GM19397 (cell line): ENCODE measurements around the gene CNKSR2.

ENCODE experiments used
- ATAC-seq: cut with Tn5 transposase; IDR thresholded peaks from one replicate; pipeline ENCODE4 v1.9.1; 2021; ENCODE audit warnings: mild to moderate bottlenecking, moderate library complexity; ENCODE audit not compliant: unreplicated experiment

CNKSR2 gene

DNA sequence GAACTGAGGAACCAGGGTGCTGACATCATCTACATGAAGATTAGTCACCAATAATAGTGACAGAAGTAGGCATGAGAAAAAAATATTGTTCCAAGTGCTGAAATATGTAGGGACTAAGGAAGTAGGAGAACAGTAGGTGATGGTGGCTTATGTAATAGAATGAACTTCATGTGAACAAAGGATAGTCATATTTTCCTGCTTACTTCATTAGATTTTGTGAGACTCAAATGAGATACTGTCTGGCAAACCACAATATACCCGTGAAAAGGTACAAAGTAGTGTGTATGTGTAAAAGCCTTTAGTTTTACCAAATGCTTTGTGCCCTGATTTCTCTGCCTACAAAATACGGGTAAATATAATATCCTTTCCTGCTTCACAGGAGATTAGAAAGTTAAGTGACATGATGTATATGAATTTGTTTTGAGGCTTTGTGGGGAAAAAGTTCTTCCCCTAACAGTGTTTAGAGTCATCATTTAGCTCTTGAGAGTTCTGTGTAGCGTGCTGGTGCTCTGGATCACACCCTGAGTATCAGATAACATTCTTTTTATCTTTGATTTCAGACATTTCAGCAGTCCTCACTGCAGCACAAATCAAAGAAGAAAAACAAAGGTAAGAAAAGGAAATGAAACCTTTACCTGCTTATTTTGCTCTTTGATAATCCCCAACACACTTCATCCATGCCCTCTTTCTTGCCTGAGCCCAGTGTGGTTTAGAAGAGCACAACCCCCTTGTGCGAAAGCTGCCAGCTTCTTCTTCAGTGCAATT, 216.0 kb downstream of the CNKSR2 start:
- no peak for ATAC-seq

DNA sequence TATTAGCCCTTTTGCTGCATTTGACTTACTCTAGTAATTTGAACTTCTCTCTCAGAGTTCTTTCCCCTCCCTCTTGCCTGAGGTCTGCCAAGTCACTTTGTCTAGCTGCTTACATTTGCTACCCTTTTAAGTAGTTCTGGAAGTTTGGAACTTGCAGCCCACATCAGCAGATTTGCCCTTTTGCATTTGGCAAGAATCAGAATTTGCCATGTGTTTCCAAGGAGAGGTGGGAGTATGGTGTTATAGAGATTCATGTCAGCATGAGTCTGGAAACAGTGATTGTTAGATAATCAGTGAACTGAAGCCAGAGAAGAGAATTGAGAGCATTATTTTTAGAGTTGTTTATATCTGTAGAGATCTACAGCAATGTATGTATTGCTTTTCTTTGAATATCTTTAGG, 231.8 kb downstream of the CNKSR2 start:
- no peak for ATAC-seq

DNA sequence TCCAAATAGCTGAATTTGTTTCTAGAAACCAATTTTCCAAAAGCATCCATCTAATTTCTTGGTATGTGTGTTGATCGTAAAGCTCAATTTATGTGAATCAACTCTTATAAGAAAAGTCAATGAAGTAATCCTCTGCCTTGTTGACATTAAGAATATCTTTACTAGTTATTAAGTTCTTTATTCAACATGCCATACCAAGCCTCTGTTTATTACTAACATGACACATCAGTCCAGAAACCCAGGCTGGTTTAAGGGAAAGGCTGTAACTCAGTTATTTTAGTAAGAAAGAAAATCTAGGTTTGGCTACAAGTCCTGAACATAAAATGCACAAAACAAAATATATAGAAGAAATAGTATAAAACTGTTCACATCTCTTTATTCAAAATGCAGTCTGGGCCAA, 235.9 kb downstream of the CNKSR2 start:
- ATAC-seq, result no peak

DNA sequence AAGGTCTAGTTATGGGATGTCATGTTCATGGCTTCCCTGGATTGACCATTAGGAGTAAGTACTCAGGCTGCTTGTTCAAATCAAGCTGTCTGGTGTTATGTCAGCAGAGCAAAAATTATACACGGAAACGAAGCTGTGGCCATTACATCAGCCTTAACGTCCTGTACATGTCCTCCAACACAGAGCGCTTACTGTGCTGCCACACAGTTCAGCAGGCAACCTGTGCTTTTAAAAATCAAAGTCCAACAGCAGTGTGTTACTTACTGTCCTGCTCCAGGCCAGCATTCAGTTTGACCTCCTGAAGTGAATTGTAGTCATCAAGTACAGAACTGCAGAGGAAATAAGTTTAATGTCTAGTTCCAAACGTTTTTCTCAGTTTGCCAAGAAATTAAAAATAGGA, 237.9 kb downstream of the CNKSR2 start:
- no peak for ATAC-seq

DNA sequence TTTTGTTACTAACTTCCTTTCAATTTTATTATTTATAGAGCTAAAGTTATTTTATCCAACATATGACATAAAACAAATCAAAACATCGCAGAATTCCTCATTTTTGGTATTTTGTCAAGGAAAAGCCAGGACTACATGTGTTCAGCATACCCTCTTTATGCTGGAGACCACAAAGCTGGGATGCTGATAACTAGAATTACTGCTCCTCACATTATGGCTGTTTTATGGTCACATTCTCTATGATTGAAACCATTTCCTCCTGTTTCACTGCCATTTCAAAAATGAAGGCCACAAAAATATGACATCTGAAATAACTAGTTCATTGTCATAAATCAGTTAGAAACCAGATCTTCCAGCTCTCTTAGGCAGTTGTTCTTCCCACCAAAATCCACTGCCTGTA, 242.2 kb downstream of the CNKSR2 start:
- ATAC-seq, result no peak

DNA sequence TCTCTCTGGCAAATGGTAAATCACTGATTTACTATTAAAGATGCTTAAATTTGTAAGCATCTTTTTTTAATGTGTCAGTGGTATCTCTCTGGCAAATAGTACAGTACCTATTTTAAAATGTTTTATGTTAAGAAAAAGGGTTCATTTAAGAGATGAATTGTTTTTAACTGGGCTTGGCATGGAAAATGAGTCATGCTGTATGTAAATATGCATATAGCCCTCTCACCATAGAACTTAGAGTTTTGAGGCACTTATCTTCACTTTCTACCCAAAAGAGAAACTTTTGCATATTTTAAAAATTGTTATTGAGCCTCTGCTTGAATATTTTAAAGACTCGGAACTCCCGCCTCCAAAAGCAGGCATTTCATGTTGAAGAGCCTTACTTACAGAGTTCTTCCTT, 246.0 kb downstream of the CNKSR2 start:
- ATAC-seq, result no peak

DNA sequence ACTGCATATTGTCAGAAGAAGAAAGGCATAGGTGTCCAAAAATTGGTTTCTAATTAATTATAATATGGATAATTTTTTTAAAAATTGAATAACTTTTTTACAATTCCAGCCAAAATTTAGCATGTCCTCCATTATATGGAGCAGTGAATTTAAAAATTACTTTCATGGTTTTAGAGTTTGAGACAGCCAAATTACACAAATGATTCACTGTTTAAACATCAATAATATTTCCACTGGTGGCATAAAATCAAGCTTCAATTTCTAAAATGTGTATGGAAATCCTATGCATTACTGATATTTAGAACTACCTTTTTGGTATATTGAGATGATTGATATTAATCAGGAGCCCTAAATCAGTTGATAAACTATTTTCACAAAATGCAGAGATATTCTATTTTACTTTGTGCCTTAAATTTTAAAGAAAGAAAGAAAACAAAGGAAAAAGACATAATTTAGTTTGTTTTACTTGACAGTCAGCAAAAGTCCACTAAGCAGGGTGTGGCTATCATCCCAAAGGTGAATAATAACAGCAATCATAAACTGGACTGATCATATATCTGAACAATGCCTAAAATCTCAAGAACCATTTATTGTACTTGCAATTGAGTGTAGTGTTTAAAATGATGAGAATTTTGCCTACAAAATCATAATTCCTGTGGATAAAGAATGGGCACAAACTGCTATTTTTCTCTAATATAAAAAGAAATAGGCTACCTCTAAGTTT, 249.7 kb downstream of the CNKSR2 start:
- ATAC-seq, result no peak

DNA sequence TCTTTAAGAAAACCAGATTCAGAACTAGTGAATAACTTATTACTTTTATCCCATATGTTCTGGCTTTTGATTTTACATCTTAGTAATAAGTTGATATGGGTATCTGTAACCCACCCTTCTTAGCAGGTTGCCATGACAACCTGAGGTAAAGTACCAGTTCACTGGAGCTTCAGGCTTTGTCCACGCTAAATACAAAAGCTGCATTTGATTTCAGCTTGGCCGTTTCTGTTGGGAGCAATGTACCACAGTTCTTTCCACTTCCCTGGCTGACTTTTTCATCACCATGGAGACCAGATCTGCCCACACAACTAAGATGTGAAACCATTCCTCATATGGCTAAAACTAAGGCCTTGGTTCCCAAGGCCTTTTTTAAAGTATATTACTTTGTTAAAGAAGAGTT, 257.8 kb downstream of the CNKSR2 start:
- no peak for ATAC-seq

DNA sequence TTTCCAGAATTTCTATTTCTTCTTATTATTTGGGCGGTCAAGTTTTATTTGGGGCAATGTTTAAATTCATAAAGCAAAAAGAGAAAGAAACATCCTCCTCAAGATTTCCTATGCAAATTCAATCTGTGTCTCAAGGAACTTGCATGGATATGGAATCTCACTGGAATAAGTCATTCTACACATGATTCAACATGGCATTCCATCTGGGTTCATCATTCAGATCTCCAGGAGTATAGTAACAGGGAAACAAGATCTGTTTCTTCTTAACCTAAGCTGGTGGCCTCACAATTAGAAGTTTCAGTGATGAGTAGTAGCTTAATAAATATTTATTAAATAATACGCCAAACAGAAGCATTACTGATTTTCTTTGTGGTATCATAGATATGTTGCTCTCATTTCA, 264.1 kb downstream of the CNKSR2 start:
- no peak for ATAC-seq

DNA sequence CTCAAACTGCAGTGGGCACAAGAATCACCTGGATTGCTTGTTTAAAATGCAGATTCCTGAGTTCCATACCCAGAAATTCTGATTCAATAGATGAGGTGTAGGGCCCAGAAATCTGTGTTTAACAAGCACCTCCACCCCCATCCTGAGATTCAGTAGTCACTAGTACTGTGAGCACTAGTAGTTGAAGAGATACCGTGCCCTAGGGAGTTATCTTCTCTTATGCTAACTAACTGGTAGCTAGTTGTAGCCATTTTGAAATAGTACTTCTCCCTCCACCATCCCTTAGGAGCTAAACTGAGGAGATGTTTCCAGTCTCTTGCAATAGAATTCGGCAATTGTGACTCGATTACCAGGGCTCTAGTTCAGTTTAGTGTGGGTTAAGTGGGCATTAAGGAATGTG, 265.6 kb downstream of the CNKSR2 start:
- no peak for ATAC-seq

DNA sequence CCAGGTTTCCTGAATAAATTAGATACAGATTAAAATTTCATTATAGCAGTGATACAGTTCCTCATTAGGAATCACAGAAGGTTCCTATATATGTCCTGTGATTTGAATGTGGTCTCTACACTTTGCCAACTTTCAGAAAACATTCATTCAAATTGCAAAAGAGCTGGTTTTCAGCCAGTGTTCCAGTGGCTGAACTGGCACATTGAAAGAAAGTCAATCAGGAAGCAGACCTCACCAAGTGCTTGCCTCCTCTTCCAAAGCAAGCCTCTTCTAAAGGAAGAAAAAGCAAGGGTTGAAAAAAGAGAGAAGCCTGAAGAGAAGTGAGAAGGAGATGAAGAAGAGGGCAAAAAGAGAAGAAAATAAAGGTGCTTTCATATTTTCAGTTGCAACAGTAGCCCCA, 271.2 kb downstream of the CNKSR2 start:
- ATAC-seq, result no peak

DNA sequence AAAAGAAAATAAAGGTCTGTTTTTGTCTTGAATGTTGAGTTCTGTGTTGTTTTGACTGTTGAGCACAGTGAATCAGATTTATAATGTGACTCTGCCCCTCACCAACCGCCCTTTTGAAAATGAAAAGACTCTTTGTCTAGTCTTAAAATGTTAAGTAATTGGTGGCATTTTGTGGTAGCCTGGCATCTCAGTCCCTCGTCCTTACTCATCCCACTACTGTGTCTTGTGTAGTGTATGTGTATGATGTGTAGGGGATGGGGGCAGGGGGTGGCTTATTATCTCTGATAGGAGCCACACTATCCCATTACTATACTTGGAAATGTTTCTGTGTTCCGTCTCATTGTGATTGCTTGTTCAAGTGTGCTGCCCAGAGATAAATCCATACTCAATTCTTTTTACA, 271.7 kb downstream of the CNKSR2 start:
- ATAC-seq, result no peak

DNA sequence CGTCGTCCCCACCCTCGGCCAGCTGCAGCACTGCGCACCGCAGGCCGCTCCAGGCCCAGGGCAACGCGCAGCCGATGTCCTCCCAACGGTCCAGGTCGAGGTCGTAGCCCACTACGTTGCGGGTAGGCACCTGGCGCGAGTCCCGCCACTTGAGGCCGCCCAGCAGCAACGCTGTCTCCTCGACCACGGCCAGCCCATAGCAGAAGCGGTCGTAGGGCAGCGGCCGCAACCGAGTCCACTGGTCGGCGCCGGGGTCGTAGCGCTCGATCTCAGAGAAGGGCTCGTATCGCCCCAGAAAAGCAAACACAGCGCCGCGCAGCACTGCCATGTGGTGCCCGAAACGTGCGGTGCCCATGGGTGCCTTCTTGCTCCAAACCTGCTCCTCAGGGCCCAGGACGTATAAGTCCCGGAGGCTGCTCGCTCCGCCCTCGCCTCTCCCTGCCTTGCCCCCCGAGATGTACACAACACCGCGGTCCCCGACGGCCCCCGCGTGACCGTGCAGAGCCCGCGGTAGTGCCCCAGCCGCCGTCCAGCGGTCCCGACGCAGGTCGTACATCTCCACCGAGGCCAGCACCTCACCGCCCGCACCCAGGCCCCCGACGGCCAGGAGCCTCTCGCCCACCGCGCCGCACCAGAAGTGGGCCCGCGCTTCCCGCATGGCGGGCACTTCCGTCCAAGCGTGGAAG, 281.8 kb downstream of the CNKSR2 start:
- ATAC-seq, result no peak

DNA sequence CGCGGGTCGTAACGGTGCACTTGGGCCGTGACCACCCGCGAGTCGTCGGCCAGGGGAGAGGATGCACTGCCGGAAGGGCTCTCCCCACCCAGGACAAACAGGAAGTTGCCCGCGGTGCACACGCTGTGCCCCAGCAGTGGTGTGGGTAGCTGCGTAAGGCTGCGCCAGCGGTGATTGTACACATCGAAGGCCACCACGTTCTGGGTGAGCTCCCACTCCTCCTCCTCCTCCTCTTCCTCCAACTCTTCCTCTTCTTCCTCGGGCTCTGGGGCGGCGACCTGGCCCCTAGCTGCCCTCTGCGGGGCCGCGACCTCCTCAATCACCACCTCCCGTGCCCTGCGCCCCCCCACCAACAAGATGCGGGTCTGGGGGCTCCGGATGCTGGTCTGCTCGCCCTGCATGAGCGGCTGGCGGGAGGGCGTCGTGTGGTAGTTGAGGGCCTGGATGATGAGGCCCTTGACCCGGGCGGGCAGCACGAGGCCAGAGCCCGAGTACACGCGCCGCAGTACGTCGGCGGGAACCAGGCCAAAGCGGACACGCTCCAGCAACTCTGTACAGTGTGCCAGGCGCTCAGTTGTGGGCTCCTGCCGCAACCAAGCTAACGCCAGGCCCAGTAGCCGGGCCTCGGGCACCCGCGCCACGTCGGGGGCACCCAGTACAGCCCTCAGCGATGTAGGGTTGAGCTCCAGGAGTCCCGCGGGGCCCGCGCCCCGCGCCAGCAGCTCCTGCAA, 282.5 kb downstream of the CNKSR2 start:
- ATAC-seq, result no peak

DNA sequence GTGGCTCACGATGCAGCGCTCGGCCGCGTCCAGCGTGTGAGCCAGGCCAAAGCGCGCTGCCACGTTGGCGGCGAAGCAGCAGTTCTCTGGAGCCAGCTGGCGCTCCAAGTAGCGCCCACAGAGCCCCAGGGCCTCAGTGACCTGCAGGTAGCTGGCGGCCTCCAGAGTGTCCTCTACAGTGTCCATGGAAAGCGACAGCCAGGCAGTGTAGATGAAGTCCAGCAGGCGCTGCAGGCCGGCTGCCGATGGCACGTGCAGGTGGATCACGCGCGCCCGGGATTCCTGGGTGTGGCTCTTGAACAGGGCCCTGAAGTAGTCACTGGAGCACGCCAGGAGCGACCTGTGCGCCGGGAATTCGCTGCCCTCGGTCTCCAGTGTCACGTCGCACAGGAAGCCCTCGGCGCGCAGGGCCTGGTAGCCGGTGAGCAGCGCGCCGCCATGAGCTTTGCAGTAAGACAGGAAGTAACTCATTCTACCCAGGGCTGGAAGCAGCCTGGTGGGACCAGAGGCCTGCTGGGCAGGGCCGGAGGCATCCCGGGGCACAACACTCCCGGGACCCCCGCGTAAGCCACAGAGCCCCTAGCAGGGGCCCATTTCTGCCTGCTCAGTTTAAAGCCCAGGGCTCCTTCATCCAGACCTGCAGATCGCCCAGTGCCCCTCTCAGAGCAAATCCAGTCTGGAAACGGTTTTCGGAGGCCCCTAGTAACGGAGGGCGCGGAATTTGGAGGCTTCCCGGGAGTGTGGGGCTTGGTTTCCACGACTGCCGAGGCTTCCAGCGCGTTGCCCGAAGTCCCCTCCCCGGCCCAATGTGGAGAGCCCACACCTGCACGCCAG, 283.3 kb downstream of the CNKSR2 start:
- ATAC-seq, result no peak

DNA sequence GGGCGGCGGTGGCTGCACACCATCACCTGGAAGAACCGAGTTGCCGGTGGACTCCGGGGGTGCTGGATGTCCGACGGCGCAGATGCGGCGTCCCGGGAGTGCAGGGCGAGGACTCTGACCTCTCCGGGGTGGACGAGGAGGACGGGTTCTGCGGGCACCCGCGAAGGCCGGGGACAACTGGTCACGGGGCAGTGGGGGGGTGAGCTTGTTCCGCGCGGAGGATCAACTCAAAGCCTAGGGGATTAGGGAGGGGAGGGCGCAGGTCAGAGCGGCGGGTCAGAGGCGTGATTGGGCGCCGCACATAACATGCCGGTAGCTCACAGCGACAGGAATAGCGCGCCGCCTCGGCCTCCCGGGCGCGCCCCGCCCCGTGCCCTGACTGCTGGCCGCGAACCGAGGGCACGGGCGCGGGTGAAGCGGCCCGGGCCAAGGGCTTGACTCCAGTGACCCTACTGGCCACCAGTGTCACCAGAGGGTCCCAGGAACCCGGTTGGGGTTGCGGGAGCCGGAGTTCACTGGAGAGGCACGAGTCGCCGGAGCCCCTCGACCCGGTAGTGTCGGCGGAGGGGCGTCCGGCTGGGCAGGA, 284.0 kb downstream of the CNKSR2 start, which contains the start of gene KLHL34:
Gene KLHL34, minus strand, starts transcription at position 179 of the 586 bp plus-strand sequence. CDS start 542 bp downstream, outside the sequence.
- no peak for ATAC-seq

DNA sequence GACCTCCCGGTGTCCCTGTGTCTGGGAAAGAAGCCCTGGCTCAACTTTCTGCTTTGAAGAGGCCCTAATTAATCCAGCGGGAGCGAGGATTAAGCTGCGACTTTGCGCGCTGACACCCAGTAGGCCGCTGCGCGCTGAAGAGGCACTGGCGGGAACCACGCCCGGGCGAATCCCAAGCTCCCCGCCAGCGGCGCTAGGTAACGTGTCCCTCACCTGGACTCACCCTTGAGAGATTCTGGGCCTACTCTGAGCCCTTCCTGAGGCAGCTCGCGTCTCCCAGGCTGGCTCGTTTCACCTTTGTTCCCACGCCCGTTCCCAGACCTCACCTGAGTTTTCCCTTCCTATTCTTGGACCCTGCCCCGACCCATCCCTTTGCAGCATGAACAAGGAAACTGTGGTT, 284.5 kb downstream of the CNKSR2 start:
- no peak for ATAC-seq

DNA sequence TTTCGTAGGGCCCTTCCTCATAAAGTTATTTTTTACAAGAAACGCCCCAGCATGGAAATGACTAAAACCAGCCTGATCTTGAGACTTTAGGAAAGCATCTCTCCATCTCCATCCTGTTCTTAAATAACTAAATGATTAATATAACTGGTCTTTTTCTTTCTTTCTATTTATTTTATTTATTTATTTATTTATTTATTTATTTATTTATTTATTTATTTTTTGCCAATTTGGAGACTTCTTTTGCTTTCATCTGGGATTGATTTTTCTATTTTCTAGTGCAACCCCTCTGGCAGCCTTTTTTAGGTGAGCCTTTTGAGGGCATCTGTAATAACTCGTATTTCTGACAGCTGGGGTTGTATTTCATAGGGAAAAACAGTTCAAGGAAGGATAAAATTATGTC, 285.1 kb downstream of the CNKSR2 start:
- no peak for ATAC-seq

DNA sequence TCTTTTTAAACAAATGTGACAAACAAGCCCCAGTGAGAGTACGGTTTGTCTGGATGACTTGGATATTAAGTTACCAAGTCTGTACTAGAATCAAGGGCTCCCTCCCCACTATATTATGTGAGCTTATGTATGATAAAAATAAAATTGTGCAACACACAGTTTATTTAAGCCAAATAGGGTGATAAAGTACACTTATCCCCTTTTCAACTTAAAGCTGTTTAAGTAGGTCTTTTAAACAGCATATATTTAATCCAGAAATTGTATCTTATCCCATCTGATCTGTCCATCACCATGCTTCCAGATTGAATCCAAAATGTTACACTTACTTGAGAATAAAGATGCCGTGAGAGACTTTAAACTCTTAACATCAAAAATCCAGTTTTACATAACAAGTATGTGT, 285.9 kb downstream of the CNKSR2 start:
- ATAC-seq, result no peak

DNA sequence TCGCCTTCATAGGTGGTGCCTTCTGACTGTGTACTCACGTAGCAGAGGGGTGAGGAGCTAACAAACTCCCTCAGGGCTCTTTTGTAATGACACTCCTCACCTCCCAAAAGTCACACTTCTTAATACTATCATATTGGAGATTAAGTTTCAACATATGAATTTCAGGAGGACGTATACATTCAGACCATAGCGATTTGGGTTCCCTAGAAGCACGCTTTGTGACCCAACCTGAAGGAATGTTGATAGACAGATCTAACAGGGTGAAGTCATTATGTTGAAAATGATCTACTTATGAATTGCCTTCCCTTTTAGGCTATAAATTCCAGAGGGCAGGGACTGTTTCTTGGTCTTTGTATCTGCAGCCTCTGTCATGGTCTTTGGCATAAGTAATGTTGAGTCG, 287.1 kb downstream of the CNKSR2 start:
- ATAC-seq, result no peak
